ENCODE data around the gene CMTM6.

Gene CMTM6

GRCh38 chr3:32502118-32502945 is at the start of gene CMTM6:
CMTM6 (minus strand) TSS chr3:32502852; CDS start chr3:32502745, 107 bp downstream.
- Histone ChIP-seq H3K4me1 (peaks cover 0 to 19% (median 8%) of the 10 kb centered on the region in 4 donors), H3K4me3 (peak within 1 kb of the TSS; percentile 95 to 99), H3K9me3 (no peaks in the 10 kb centered on the region), H3K27me3 (no peaks in the 10 kb centered on the region), H3K36me3 (no peaks in the 10 kb centered on the region), H3K27ac (peak within 1 kb of the TSS; percentile 93 to 99)
- TF ChIP-seq CTCF (IDR thresholded peaks at IDR 0.05) = no peak
- DNase-seq = peak; percentile 77 to 90
- intact Hi-C loops (cut with DNase I; ENCODE audit: low total_unique reads) = loop anchor here (10.0 kb wide), 1 partner anchor 72 kb away; the partner anchor contains the start of gene DYNC1LI1

GRCh38 chr3:32552013-32552412 is 49.4 kb upstream of the CMTM6 start:
- peaks cover 0 to 18% (median 0%) of the 10 kb centered on the region in 4 donors for H3K4me1 ChIP-seq
- H3K36me3 ChIP-seq = no peaks in the 10 kb centered on the region
- intact Hi-C loops (cut with DNase I; ENCODE audit: low total_unique reads) = no loop called here
- no peak for TF ChIP-seq CTCF (IDR thresholded peaks at IDR 0.05)
- H3K9me3 ChIP-seq = no peaks in the 10 kb centered on the region
- H3K27me3 ChIP-seq = no peaks in the 10 kb centered on the region
- no peak for DNase-seq
- H3K4me3 ChIP-seq = no peak overlapping the region
- no peak overlapping the region for H3K27ac ChIP-seq

- TF ChIP-seq CTCF (IDR thresholded peaks at IDR 0.05) = no peak
- H3K4me1 ChIP-seq = peaks cover 0 to 18% (median 0%) of the 10 kb centered on the region in 4 donors
- H3K27me3 ChIP-seq = no peaks in the 10 kb centered on the region
- intact Hi-C loops (cut with DNase I; ENCODE audit: low total_unique reads) = no loop called here
- H3K9me3 ChIP-seq = no peaks in the 10 kb centered on the region
- no peaks in the 10 kb centered on the region for H3K36me3 ChIP-seq
- no peak overlapping the region for H3K4me3 ChIP-seq
- no peak for DNase-seq
- no peak overlapping the region for H3K27ac ChIP-seq
Measured at GRCh38 chr3:32551496-32551895, 48.8 kb upstream of the CMTM6 start.

GRCh38 chr3:32551087-32551486 is 48.4 kb upstream of the CMTM6 start:
- no peak for TF ChIP-seq CTCF (IDR thresholded peaks at IDR 0.05)
- H3K4me1 ChIP-seq = peaks cover 0 to 18% (median 0%) of the 10 kb centered on the region in 4 donors
- H3K4me3 ChIP-seq = no peak overlapping the region
- no peak overlapping the region for H3K27ac ChIP-seq
- intact Hi-C loops (cut with DNase I; ENCODE audit: low total_unique reads) = no loop called here
- no peaks in the 10 kb centered on the region for H3K9me3 ChIP-seq
- no peaks in the 10 kb centered on the region for H3K27me3 ChIP-seq
- no peaks in the 10 kb centered on the region for H3K36me3 ChIP-seq
- DNase-seq = no peak

- H3K9me3 ChIP-seq = no peaks in the 10 kb centered on the region
- intact Hi-C loops (cut with DNase I; ENCODE audit: low total_unique reads) = no loop called here
Measured at GRCh38 chr3:32545305-32545704, 42.7 kb upstream of the CMTM6 start.

More at GRCh38 chr3:32545305-32545704, 42.7 kb upstream of the CMTM6 start:
- peaks cover 1 to 9% (median 1%) of the 10 kb centered on the region in 3 donors for H3K36me3 ChIP-seq
- peaks cover 0 to 17% (median 1%) of the 10 kb centered on the region in 4 donors for H3K4me1 ChIP-seq
- no peak overlapping the region for H3K27ac ChIP-seq
- no peak for DNase-seq
- H3K27me3 ChIP-seq = no peaks in the 10 kb centered on the region
- no peak overlapping the region for H3K4me3 ChIP-seq
- no peak for TF ChIP-seq CTCF (IDR thresholded peaks at IDR 0.05)
